Fibroblast of villous mesenchyme (primary cell): ENCODE measurements around the gene CD9. TPM values are rescaled to one million over a fixed set of nuclear protein-coding genes. Genes with fewer than 3 reads are reported as not detected.

ENCODE experiments used
- DNase-seq: peaks from one replicate; pipeline ENCODE4 v3.0.0-alpha.2; 2010; ENCODE audit warnings: low read depth
- H3K4me3 ChIP-seq: 2 replicates; pipeline ENCODE4 v1.5.1; 2011; ENCODE audit warnings: low read depth, mild to moderate bottlenecking, low read length
- CTCF ChIP-seq: IDR thresholded peaks from 2 replicates; pipeline ENCODE4 v1.5.1; 2012; ENCODE audit warnings: low read depth, mild to moderate bottlenecking, low read length; ENCODE audit not compliant: insufficient read depth
- total RNA-seq: library from RNA; depleted of rRNA; stranded (reverse); fragments of >200 nt; gene quantifications from 2 replicates; pipeline ENCODE4 v1.2.3, GENCODE V29; 2012

The CD9 gene
- total RNA-seq, 1 donor, result 209 TPM

DNA sequence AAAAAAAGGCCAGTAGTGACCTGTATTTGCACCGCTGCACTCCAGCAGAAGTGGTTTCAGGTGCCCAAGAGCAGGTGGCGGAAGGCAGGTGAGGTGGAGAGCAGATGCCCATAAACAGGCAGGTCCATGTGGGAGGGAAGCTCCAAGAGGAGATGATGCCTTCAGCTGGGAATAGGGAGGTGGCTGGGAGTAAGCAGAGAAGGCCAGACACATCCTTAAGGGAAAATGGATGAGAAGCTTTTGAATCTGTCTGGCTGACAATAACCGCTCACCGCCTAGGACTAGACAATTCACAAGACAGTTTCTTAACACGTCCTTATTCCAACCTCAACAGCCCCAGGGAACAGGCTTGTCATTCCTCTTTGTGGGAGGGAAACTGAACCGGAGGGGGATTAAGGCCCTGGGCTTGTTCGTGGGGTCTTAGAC lies 66.4 kb downstream of the CD9 start:
- TF ChIP-seq CTCF, result no peak
- no peak for DNase-seq
- H3K4me3 ChIP-seq, result no peak overlapping the region

- TF ChIP-seq CTCF, result no peak
- H3K4me3 ChIP-seq, result no peak overlapping the region
- no peak for DNase-seq
These were observed 66.9 kb downstream of the CD9 start for GRCh38 chr12:6266971-6267721.

- no peak for DNase-seq
- no peak for TF ChIP-seq CTCF
- no peak overlapping the region for H3K4me3 ChIP-seq
These were observed 68.4 kb downstream of the CD9 start for GRCh38 chr12:6268484-6269157.

DNA sequence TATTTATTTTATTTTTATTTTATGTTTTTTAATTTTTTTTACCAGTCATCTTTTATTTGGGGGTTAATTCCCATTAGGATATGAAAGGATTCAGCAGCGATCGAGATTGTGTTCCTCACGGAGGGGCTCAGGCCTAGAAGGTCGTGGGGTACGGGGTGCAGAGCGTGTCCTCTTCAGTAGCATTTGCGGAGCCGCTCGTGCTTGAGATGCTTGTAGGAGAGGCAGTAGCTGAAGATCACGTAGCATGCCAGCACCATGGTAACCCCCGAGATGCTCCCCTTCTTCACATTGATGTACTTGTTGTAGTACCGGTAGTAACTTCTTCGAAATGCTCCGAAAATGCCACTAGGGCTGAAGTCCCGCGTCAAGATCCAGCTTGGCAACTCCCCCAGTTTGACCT lies 69.8 kb downstream of the CD9 start:
- TF ChIP-seq CTCF, result no peak
- no peak overlapping the region for H3K4me3 ChIP-seq
- DNase-seq, result no peak

- DNase-seq, result no peak
- TF ChIP-seq CTCF, result no peak
- H3K4me3 ChIP-seq, result no peak overlapping the region
These were observed 71.1 kb downstream of the CD9 start for GRCh38 chr12:6271281-6271680.

- no peak overlapping the region for H3K4me3 ChIP-seq
- no peak for DNase-seq
- no peak for TF ChIP-seq CTCF
These were observed 72.4 kb downstream of the CD9 start for GRCh38 chr12:6272300-6273204.
